Tibial nerve (tissue), 4 donors: Measurements from ENCODE around the gene MAMDC2. TPM values are rescaled to one million over a fixed set of nuclear protein-coding genes. Genes with fewer than 3 reads are reported as not detected.

Source experiments
- DNase-seq, 2 donors: peaks; one replicate each; pipeline ENCODE4 v3.0.0-alpha.2; 2019; ENCODE audit warnings: low spot score in 2 of 2
- H3K27ac ChIP-seq, 4 donors: fragments of 200-600 bp; sonication (generic) in 3 of 4; one replicate each; pipeline ENCODE4 v1.5.1; 2017 to 2019; ENCODE audit warnings: mild to moderate bottlenecking in 1 of 4
- H3K27me3 ChIP-seq, 2 donors: fragments of 200-600 bp; sonication (generic) in 1 of 2; one replicate each; pipeline versions ENCODE4 v1.5.1 to v1.6.0; 2017 to 2019
- H3K36me3 ChIP-seq, 3 donors: fragments of 200-600 bp; sonication (generic); one replicate each; pipeline ENCODE4 v1.5.1; 2018 to 2019
- H3K4me1 ChIP-seq, 4 donors: fragments of 200-600 bp; sonication (generic) in 3 of 4; one replicate each; pipeline ENCODE4 v1.5.1; 2017 to 2019
- H3K4me3 ChIP-seq, 4 donors: fragments of 200-600 bp; sonication (generic) in 3 of 4; one replicate each; pipeline ENCODE4 v1.5.1; 2017 to 2019; ENCODE audit warnings: mild to moderate bottlenecking in 1 of 4, moderate library complexity in 1 of 4
- H3K9me3 ChIP-seq, 4 donors: fragments of 200-600 bp; sonication (generic) in 3 of 4; one replicate each; pipeline ENCODE4 v1.5.1; 2017 to 2019
- EP300 ChIP-seq, 2 donors: sonication (generic); formaldehyde crosslinking; IDR thresholded peaks; one replicate each; pipeline ENCODE4 v1.6.1; 2017; ENCODE audit warnings: antibody characterized with exemption in 2 of 2, mild to moderate bottlenecking in 1 of 2
- POLR2A ChIP-seq, 2 donors: fragments of 450-650 bp; IDR thresholded peaks; one replicate each; pipeline ENCODE4 v1.6.1; 2017; ENCODE audit warnings: antibody characterized with exemption in 2 of 2, mild to moderate bottlenecking in 2 of 2, moderate library complexity in 2 of 2
- WGBS, 2 donors: methylation state at CpG; one replicate each; pipeline ENCODE4 v1.1.5; 2018; 5-methylcytosine and 5-hydroxymethylcytosine counted together
- total RNA-seq, 4 donors: library from RNA; depleted of rRNA; stranded (reverse); fragments of >200 nt; gene quantifications; one replicate each; pipeline ENCODE4 v1.1.0, GENCODE V29; 2016
- TF ChIP-seq, protein P1 (sequence below), 5 experiments: fragments of 200-600 bp in 3 of 5; fragments of 450-650 bp in 2 of 5; sonication (generic) in 3 of 5; IDR thresholded peaks; one replicate each; pipeline ENCODE4 v1.5.1; 2016 to 2019; ENCODE audit warnings: antibody characterized with exemption in 5 of 5, mild to moderate bottlenecking in 3 of 5, moderate library complexity in 2 of 5

Gene MAMDC2
- total RNA-seq, 4 donors from 2014 or later, result 24.9 to 75.9 (median 60.8) TPM

- Histone ChIP-seq H3K4me1 (peaks cover 0 to 73% (median 19%) of the 10 kb centered on the region in 4 donors), H3K27ac (peak overlapping the region in 3 of 4 donors; percentile 25 to 57 (median 43)), H3K4me3 (no peak overlapping the region), H3K27me3 (no peaks in the 10 kb centered on the region), H3K9me3 (no peaks in the 10 kb centered on the region), H3K36me3 (no peaks in the 10 kb centered on the region)
- 63 to 66% methylated on average over 2 of the region's 2 CpGs for WGBS, 2 donors
- TF ChIP-seq POLR2A (IDR thresholded peaks at IDR 0.05), result no peak
- TF ChIP-seq, protein P1, sequence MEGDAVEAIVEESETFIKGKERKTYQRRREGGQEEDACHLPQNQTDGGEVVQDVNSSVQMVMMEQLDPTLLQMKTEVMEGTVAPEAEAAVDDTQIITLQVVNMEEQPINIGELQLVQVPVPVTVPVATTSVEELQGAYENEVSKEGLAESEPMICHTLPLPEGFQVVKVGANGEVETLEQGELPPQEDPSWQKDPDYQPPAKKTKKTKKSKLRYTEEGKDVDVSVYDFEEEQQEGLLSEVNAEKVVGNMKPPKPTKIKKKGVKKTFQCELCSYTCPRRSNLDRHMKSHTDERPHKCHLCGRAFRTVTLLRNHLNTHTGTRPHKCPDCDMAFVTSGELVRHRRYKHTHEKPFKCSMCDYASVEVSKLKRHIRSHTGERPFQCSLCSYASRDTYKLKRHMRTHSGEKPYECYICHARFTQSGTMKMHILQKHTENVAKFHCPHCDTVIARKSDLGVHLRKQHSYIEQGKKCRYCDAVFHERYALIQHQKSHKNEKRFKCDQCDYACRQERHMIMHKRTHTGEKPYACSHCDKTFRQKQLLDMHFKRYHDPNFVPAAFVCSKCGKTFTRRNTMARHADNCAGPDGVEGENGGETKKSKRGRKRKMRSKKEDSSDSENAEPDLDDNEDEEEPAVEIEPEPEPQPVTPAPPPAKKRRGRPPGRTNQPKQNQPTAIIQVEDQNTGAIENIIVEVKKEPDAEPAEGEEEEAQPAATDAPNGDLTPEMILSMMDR (IDR thresholded peaks at IDR 0.05), result no peak
- no peak for TF ChIP-seq EP300 (IDR thresholded peaks at IDR 0.05)
- DNase-seq, result no peak
Measured at GRCh38 chr9:70053864-70054263, 10.2 kb downstream of the MAMDC2 start.

DNA sequence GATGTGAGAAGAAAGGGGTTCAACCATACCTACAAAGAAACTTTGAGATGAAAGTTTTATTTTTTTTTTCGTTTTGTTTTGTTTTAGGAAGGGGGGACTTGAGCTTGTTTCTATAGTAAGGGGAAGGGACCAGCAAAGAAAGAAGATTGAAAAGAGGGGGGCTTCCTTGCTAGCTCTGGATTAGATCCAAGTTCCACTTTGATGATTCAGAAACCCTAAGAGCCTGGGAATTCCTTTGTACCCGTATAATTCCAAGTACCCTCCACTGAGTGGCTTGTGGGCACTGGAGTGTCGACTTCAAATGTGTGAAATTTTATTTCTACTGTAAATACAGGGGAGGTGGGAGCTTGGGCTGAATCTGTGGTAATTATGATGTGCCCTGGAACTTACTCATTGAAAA is 10.9 kb downstream of the MAMDC2 start:
- peaks cover 0 to 73% (median 13%) of the 10 kb centered on the region in 4 donors for H3K4me1 ChIP-seq
- H3K27ac ChIP-seq, result peak overlapping the region in 2 of 4 donors; percentile 25 to 57

GRCh38 chr9:70055406-70056210 is 12.0 kb downstream of the MAMDC2 start:
- Histone ChIP-seq H3K27me3 (no peaks in the 10 kb centered on the region), H3K27ac (peak overlapping the region in 2 of 4 donors; percentile 17 to 71), H3K36me3 (no peaks in the 10 kb centered on the region), H3K4me3 (no peak overlapping the region), H3K4me1 (peaks cover 0 to 72% (median 3%) of the 10 kb centered on the region in 4 donors), H3K9me3 (no peaks in the 10 kb centered on the region)
- TF ChIP-seq, protein P1 (IDR thresholded peaks at IDR 0.05), result no peak
- TF ChIP-seq POLR2A (IDR thresholded peaks at IDR 0.05) (no peak), EP300 (IDR thresholded peaks at IDR 0.05) (no peak)
- no peak for DNase-seq
- WGBS, 2 donors, result 66 to 68% methylated on average over 3 of the region's 3 CpGs

More for the DNA sequence above, 10.9 kb downstream of the MAMDC2 start:
- Histone ChIP-seq H3K4me3 (no peak overlapping the region), H3K9me3 (no peaks in the 10 kb centered on the region), H3K36me3 (no peaks in the 10 kb centered on the region), H3K27me3 (no peaks in the 10 kb centered on the region)
- 46 to 56% methylated on average over 3 of the region's 3 CpGs for WGBS, 2 donors
- DNase-seq, result no peak
- TF ChIP-seq EP300 (IDR thresholded peaks at IDR 0.05) (no peak), POLR2A (IDR thresholded peaks at IDR 0.05) (no peak)
- TF ChIP-seq, protein P1 (IDR thresholded peaks at IDR 0.05), result no peak

DNA sequence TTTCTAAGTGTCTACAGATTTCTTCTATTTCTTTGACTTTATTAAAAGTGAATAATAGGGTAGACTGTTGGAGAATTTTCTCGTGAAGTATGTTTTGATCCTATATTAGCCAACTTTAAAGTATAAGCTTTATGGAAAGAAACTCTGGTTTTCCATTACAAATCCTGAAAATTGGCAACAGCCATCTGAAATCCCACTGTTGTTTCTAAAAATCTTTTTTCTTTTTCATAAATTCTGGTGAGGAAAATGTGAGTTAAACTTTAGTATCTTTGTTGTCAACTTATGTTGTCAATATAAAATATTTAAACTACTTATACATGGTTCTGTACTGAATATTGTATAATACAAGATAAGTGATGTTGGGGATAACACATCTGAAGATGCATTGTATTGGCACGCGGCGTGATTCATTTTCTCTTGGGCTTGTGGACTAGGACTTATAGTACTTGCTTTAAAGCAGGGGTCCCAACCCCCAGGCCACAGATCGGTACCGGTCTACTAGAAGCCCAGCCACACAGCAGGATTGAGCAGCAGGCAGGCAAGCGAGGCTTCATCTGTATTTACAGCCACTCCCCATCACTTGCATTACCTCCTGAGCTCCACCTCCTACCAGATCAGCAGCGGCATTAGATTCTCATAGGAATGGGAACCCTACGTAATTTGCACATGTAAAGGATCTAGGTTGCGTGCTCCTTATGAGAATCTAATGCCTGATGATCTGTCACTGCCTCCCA is 12.7 kb downstream of the MAMDC2 start:
- Histone ChIP-seq H3K4me3 (no peak overlapping the region), H3K27me3 (no peaks in the 10 kb centered on the region), H3K36me3 (no peaks in the 10 kb centered on the region), H3K9me3 (no peaks in the 10 kb centered on the region), H3K4me1 (peaks cover 0 to 65% (median 0%) of the 10 kb centered on the region in 4 donors), H3K27ac (peak overlapping the region in 1 of 4 donors; percentile 71)
- DNase-seq, result no peak
- 87 to 90% methylated on average over 10 of the region's 10 CpGs for WGBS, 2 donors
- TF ChIP-seq EP300 (IDR thresholded peaks at IDR 0.05) (no peak), POLR2A (IDR thresholded peaks at IDR 0.05) (no peak)
- TF ChIP-seq, protein P1 (IDR thresholded peaks at IDR 0.05), result no peak
